ENCODE measurements around the gene HCST. TPM values are rescaled to one million over a fixed set of nuclear protein-coding genes. Genes with fewer than 3 reads are reported as not detected.
"Not testable (repeated sequence)": the region's sequence is repeated elsewhere in the genome, so short reads cannot be mapped to it uniquely, and the experiment has no call there.

The HCST gene
- total RNA-seq, 4 donors from 2014 or later, result 1.3 TPM; not detected in 3

DNA sequence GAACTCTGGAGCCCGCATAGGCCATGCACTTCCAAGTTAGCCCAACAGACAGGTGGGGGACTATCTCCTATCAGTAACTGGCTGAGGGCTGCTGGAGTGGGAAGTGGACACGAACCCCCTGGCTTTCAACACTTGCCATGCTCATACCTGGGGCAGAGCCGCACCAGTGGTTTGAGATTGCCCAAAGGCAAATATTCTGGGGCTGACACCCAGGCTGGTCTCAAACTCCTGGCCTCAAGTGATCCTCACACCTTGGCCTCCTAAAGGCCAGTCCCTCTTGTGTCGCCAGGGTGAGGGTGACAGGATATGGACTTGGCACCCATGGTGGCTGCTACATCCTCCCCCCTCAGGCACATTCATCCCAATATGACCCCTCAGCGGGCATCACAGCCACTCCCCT is 15.1 kb upstream of the HCST start:
- TF ChIP-seq POLR2A (IDR thresholded peaks at IDR 0.05), result no peak
- TF ChIP-seq, protein P1, sequence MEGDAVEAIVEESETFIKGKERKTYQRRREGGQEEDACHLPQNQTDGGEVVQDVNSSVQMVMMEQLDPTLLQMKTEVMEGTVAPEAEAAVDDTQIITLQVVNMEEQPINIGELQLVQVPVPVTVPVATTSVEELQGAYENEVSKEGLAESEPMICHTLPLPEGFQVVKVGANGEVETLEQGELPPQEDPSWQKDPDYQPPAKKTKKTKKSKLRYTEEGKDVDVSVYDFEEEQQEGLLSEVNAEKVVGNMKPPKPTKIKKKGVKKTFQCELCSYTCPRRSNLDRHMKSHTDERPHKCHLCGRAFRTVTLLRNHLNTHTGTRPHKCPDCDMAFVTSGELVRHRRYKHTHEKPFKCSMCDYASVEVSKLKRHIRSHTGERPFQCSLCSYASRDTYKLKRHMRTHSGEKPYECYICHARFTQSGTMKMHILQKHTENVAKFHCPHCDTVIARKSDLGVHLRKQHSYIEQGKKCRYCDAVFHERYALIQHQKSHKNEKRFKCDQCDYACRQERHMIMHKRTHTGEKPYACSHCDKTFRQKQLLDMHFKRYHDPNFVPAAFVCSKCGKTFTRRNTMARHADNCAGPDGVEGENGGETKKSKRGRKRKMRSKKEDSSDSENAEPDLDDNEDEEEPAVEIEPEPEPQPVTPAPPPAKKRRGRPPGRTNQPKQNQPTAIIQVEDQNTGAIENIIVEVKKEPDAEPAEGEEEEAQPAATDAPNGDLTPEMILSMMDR (IDR thresholded peaks at IDR 0.05), result no peak
- peaks cover 11 to 57% (median 29%) of the 10 kb centered on the region in 3 donors for H3K36me3 ChIP-seq
- intact Hi-C loops (cut with DNase I), result no loop called here

DNA sequence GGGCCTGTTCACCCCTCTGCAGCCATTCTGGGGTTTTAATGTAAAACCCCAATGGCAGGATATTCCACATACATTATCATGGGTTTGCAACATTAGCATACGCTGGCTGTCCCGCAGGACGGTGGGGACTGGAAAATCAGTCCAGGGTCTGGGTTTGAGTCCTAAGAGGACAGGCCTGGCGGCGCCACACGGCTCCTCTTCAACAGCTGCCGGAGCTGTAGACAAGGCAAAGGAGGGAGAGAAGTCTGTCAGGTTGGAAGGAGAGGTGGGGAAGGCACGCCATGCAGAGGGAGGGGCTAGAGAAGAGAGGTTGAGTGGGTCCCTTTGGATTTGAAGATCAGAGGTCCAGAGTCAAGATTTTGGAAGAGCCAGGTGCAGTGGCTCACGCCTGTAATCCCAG is 13.9 kb upstream of the HCST start:
- WGBS, 2 donors, result 84 to 93% methylated on average over 8 to 9 of the region's 9 CpGs
- no peak for DNase-seq
- peaks cover 11 to 69% (median 29%) of the 10 kb centered on the region in 3 donors for H3K36me3 ChIP-seq

More for the DNA sequence above, 15.1 kb upstream of the HCST start:
- H3K9me3 ChIP-seq, result no peaks in the 10 kb centered on the region
- WGBS, 2 donors, result 93 to 96% methylated on average over 3 to 4 of the region's 5 CpGs
- DNase-seq, result no peak
- H3K27me3 ChIP-seq, result no peaks in the 10 kb centered on the region
- no peak overlapping the region for H3K4me3 ChIP-seq
- H3K4me1 ChIP-seq, result no peaks in the 10 kb centered on the region
- H3K27ac ChIP-seq, result no peak overlapping the region

DNA sequence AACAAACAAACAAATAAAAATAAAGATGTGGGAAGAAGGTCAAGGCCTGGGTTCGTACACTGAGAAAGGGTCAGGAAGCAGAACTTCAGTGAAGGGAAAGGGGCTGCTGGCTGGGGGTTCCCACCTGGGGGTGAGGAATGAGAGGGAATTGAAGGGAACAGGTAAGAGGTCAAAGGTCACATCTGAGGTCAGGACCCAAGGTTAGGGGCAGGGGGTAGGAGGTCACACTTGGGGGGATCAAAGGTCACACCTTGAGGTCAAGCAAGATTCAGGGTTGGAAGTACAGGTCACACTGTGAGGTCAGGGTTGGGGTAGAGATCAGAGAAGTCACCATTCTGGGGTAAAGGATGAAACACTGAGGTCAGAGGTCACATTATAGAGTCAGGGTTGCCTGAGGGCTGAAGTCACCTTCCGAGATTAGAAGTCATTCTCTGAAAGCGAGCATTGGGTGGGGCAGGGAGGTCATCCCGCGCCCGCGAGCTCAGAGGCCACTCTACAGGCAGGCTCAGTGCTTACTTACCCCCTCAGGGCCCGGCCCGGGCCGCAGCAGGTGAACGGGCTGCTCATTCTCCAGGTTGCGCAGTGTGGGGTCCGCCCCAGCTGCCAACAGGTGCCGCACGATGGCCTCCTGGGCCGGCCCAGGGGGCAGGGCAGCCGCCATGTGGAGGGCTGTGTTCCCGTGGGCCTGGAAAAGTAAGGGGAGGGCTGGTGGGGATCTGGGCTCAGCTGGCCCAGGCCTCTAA is 12.8 kb upstream of the HCST start:
- no peak for DNase-seq
- peaks cover 11 to 80% (median 37%) of the 10 kb centered on the region in 3 donors for H3K36me3 ChIP-seq
- intact Hi-C loops (cut with DNase I), result no loop called here

More for the DNA sequence above, 13.9 kb upstream of the HCST start:
- Histone ChIP-seq H3K4me3 (no peak overlapping the region), H3K27me3 (no peaks in the 10 kb centered on the region), H3K9me3 (no peaks in the 10 kb centered on the region), H3K27ac (no peak overlapping the region), H3K4me1 (no peaks in the 10 kb centered on the region)
- intact Hi-C loops (cut with DNase I), result no loop called here
- no peak for TF ChIP-seq POLR2A (IDR thresholded peaks at IDR 0.05)
- TF ChIP-seq, protein P1 (IDR thresholded peaks at IDR 0.05), result no peak

DNA sequence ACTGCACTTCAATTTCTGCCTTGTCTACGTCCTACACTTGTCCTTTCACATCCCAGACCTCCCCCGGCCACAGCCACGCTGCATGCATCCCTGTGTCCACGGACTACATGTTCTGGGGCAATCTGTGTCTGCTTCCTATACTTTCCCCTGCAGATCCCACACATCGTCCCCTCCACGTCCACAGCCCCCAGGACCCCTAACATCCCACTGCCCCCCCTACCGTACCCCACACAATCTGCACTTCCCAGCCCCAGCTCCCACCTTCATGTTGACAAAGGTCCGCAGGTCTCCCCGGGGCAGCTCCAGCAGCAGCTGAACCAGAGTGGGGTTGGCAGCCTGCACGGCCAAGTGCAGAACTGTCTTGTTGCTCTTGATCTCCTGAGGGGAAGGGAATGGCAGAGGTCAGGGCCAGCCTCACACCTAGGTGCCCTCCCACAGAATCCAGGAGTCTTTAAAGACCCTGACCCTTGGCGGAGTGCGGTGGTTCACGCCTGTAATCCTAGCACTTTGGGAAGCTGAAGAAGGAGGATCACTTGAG is 12.1 kb upstream of the HCST start:
- Histone ChIP-seq H3K4me1 (no peaks in the 10 kb centered on the region), H3K9me3 (no peaks in the 10 kb centered on the region), H3K27ac (no peak overlapping the region), H3K36me3 (peaks cover 11 to 87% (median 39%) of the 10 kb centered on the region in 3 donors), H3K4me3 (no peak overlapping the region), H3K27me3 (no peaks in the 10 kb centered on the region)
- DNase-seq, result no peak
- WGBS, 2 donors, result 77 to 92% methylated on average over 7 to 8 of the region's 13 CpGs
- intact Hi-C loops (cut with DNase I), result no loop called here
- no peak for TF ChIP-seq POLR2A (IDR thresholded peaks at IDR 0.05)
- TF ChIP-seq, protein P1 (IDR thresholded peaks at IDR 0.05), result no peak

More for the DNA sequence above, 12.8 kb upstream of the HCST start:
- H3K4me1 ChIP-seq, result no peaks in the 10 kb centered on the region
- H3K4me3 ChIP-seq, result no peak overlapping the region
- TF ChIP-seq POLR2A (IDR thresholded peaks at IDR 0.05), result no peak
- TF ChIP-seq, protein P1 (IDR thresholded peaks at IDR 0.05), result no peak
- H3K27me3 ChIP-seq, result no peaks in the 10 kb centered on the region
- WGBS, 2 donors, result 88 to 97% methylated on average over 2 to 10 of the region's 18 CpGs
- H3K27ac ChIP-seq, result no peak overlapping the region
- no peaks in the 10 kb centered on the region for H3K9me3 ChIP-seq

DNA sequence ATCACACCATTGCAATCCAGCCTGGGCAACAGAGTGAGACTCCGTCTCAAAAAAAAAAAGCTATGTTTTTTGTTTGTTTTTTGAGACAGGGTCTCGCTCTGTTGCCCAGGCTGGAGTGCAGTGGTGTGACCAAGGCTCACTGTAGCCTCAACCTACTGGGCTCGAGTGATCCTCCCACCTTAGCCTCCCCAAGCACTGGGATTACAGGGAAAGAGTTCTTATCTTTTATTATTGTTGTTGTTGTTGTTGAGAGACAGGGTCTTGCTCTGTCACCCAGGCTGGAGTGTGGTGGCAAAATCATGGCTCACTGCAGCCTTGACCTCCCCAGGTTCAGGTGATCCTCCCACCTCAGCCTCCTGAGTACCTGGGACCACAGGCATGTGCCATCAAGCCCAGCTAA is 10.5 kb upstream of the HCST start:
- H3K27ac ChIP-seq; H3K4me3 ChIP-seq; H3K27me3 ChIP-seq; H3K9me3 ChIP-seq; H3K4me1 ChIP-seq; intact Hi-C loops (cut with DNase I); DNase-seq: not testable (repeated sequence)
- 88 to 96% methylated on average over 2 to 3 of the region's 3 CpGs for WGBS, 2 donors
- H3K36me3 ChIP-seq, result peaks cover 24 to 100% (median 45%) of the 10 kb centered on the region in 3 donors
